NCI-H2227 treated with DMSO at 0.1 percent for 48 hours (cell line): Measurements from ENCODE around the gene GNAI1.

Experiments
- DNase-seq: peaks from one replicate; lab custom pipeline; 2025; lab: John Stamatoyannopoulos, UW

GNAI1 gene

GRCh38 chr7:80253237-80253636 lies 118.6 kb downstream of the GNAI1 start:
- no peak for DNase-seq

DNA sequence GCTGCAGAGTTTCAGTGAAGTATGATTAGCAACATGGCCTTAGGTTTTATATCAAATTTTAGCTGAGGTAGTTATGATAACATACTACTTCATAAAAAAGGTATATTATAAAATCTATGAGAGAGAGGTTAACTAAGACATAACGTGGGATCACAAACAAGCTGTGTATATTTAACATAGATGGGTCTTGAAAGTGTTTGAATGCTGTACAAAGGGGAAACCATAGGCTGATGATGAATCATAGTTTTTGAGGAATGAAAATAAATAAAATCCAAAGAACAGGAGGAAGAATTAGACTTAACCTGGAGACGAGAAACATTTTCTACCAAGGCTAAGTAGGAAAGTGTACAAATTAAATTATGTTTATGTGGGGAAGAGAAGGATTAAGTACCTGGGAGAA lies 119.0 kb downstream of the GNAI1 start:
- no peak for DNase-seq

GRCh38 chr7:80255656-80256055 lies 121.0 kb downstream of the GNAI1 start:
- DNase-seq, result no peak

- DNase-seq, result no peak
Observed at GRCh38 chr7:80257756-80258155, 123.1 kb downstream of the GNAI1 start.

DNA sequence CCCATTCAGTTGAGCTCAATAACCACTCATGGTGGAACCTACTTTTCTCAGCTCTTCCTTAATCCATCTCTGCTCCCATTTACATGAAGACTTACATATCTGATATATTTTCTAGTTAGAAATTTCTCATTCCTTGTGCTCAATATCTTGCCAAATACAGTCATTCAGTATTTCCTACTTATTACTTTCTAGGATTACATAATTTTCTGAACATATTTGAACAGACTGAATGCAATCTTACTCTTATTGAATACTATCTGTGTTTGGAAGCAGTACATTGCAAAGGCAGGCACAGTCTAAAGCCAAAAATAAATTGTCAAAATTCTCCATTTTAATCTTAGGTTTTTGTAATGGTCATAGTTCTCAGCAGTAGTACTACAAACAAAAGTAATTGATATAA lies 126.0 kb downstream of the GNAI1 start:
- no peak for DNase-seq

DNA sequence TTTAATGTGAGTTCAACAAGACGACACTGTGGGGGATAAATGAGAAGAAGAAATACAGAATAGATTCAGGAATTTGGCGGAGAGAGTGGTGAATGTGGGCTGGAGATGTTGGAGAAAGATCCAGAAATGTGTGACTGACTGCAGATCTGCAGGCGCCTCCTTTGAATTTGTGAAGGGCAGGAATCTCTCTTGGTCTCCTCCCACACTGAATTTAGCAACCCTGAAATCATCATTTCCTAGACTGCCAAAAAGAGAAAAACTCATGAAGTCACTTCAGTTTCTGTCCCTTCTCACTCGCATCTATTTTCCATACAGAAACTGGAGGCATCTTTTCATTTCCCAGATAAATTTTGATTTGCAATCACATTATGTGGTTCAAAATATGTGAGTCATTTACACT lies 128.7 kb downstream of the GNAI1 start:
- no peak for DNase-seq

DNA sequence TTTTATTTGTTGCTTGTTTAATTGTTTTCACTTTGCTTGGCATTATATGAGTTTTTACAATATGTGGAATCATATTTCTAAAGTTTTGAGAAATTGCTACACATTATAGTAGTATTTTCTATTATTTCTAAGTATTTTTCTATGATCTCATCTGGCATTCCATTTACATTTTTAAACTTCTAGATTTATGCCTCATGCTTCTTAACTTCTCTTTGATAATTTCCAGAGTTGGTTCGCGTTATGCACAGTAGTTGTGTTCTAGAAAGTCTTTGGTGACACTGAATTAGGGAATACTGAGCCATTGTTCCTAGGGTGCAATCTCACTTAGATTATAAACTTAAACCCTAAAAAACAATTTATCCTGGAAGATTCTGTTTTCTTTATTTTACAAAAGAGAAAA lies 129.2 kb downstream of the GNAI1 start:
- DNase-seq, result no peak

DNA sequence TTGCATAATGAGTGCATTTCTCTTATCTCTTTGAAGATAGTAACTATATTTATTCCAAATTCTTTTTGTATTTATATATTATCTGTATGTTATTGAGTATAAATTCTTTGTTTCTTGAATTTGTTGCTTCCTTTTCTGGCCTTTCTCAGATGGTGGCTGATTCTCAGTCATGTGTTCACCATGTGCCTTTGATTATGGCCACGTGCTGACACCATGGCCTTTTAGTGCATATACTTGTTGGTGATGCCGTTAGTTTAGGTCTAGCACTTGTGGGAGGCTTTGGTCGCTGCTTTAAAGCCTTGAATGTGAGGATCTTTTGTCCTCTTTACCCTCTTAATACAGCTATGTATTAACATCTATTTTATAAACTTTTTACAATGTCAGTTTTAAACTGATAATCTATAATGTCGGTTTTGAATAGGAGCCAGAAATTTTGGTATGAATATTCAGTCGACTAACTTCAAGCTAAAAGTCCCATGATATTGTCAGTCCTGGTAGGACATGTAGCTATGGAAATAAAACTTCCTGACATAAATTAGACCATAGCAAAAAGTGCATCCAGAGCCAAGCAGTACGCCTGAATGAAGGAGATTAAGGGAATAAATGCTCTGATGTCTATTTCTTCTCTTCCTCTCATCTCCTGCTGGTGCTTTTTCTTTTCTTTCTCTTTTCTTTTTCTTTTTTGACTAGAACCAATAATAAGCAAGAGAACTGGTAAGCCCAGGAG lies 130.3 kb downstream of the GNAI1 start:
- DNase-seq, result no peak

GRCh38 chr7:80272560-80273239 lies 138.1 kb downstream of the GNAI1 start:
- no peak for DNase-seq

DNA sequence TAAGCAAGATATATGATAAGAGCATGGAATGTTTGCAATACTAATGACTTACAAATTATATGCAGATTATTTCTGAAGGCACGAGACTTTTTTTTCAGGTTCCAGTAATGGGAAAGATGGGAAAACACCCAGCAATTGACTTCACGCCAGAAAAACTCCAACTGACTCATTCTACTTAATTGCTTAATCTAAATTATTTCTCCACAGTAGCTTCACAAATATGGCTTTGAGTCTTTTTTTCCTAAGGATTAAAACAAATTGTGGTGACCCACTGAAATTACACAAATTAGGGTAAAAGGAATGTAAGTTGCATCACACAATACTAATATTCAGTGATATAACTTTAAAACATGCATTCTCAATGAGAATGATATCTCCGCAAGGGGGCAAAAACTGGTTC lies 138.7 kb downstream of the GNAI1 start:
- no peak for DNase-seq

DNA sequence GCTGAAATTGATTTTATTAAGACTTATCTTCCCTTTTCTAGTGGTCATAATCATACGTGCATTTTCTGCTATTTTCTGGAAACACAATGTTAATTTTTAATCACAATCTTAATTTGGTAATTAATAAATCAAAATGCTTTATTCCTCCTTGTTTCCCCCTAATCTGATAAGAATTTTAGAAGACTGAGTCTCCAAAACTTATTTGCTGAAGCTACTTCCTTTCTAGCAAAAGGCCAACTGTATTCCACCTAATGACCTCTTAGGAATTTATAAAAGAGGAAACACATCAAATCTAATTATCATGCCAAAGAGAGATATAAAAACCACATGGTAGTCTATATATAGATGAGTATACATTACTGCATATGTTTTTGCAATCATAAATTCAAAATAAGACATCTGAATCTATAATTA lies 140.6 kb downstream of the GNAI1 start:
- DNase-seq, result no peak
